GM18868 (cell line): ENCODE results near the gene RPS6KC1.
"Not testable (repeated sequence)": the region's sequence is repeated elsewhere in the genome, so short reads cannot be mapped to it uniquely, and the experiment has no call there.

Experiments used
- ATAC-seq: cut with Tn5 transposase; IDR thresholded peaks from one replicate; pipeline ENCODE4 v1.9.1; 2021; ENCODE audit warnings: mild to moderate bottlenecking, moderate library complexity; ENCODE audit not compliant: unreplicated experiment

RPS6KC1 gene

GRCh38 chr1:213148905-213149304, 97.9 kb downstream of the RPS6KC1 start:
- ATAC-seq, result no peak

DNA sequence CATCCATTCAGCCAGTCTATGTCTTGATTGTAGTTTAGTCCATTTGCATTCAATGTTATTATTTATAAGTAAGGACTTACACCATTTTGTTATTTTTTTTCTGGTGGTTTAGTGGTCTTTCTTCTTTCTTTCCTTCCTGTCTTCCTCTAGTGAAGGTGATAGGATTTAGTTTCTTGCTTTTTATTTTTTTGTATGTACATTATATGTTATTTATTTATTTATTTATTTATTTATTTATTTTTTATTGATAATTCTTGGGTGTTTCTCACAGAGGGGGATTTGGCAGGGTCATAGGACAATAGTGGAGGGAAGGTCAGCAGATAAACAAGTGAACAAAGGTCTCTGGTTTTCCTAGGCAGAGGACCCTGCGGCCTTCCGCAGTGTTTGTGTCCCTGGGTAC, 99.0 kb downstream of the RPS6KC1 start:
- ATAC-seq, result not testable (repeated sequence)

DNA sequence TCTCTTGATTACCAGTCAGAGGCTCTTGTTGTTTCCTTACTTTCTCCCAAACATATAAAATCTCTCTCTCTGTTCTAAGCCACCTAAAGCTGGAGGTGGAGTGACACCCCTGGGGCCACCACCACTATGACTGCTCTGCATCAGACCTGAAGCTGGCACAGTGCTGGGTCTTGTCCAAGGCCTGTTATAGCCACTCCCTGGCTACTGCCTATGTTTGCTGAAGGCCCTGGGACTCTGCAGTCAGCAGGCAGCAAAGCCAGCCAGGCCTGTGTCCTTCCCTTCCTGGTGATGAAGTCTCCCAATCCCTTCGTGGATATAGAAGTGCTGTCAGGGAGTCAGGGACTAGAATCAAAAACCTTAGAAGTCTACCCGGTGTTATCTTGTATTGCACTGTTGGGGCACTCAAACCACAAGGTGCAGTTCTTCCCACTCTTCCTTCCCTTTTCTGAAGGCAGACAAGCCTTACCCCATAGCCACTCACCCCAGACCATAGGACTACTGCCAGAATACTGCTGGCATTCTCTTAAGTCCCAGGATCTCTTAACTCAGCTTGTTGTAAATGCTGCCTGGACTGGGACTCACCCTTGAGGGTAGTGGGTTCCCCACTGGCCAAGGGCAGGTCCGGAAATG, 103.1 kb downstream of the RPS6KC1 start:
- no peak for ATAC-seq

DNA sequence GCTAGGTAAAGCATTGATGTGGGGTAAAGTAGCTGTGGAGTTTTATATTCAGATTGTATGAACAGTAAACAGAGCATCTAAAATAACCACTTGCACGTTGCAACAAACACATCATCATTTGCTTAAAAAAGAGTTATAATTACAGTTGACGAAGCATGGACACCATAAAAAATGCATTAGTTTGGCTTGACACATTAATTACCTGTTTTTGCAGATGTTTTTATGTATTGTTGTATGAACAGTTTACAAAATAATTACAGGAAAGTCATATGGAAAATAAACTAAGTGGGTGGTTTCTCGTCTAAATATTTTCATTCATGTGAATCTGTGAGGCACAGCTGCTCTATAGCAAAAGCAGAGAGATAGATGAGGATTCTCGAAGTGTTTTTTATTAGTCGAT, 108.3 kb downstream of the RPS6KC1 start:
- ATAC-seq, result no peak

- ATAC-seq, result not testable (repeated sequence)
These were observed 109.4 kb downstream of the RPS6KC1 start for GRCh38 chr1:213160442-213160841.

DNA sequence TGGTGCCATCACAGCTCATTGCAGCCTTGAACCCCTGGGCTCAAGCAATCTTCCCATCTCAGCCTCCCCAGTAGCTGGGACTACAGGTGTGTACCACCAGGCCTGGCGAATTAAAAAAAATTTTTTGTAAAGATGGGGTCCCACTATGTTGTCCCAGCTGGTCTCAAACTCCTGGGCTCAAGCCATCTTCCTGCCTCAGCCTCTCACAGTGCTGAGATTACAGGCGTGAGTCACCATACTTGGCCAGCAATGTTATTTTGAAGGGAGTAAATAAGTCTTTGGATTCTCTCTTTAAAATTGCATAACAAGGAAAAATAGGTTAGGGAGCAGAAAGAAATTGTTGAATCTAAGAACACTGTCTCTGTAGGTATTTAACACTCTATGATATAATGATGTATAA, 111.3 kb downstream of the RPS6KC1 start:
- ATAC-seq, result no peak

- ATAC-seq, result no peak
These were observed 111.8 kb downstream of the RPS6KC1 start for GRCh38 chr1:213162862-213163261.

GRCh38 chr1:213163278-213163711, 112.3 kb downstream of the RPS6KC1 start:
- no peak for ATAC-seq

GRCh38 chr1:213164561-213164960, 113.5 kb downstream of the RPS6KC1 start:
- no peak for ATAC-seq

DNA sequence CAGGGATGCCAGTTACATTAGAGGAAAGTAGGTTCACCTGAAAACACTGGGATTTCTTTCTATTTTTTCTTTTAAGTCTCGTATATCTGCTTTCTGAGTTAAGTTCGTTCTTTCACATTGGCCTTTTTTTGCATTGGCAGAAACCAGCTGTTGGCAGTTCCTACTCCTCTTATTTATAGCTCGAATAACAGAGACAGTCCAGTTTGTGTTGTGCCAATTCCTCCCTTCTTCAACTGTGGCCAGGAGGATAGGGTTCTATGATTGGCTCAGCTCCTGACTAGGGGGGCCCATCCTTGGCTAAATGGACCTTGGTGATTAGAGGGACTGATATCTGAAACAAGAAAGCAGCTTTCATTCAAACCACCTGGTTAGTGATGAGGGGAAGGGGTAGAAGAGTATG, 115.8 kb downstream of the RPS6KC1 start:
- ATAC-seq, result no peak

GRCh38 chr1:213171711-213172110, 120.7 kb downstream of the RPS6KC1 start:
- ATAC-seq, result no peak

GRCh38 chr1:213176341-213176740, 125.3 kb downstream of the RPS6KC1 start:
- ATAC-seq, result no peak

DNA sequence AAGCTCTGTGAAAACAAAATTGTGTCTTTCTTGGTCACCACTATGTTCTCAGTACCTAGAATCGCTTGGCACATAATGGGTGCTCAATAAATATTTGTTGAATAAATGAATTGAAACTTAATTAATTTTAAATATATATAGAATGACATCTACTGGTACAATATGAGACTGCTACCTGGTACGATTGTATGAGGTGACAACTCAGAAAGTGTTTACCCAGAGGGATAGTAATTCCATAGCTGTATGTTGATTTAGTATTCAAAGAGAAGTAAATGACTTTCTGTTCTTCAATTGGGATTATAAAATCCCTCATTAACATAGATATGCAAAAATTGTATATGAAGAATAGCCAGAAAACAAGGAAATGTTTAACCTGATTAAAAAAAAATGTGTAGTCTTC, 128.7 kb downstream of the RPS6KC1 start:
- ATAC-seq, result no peak

GRCh38 chr1:213180833-213181232, 129.8 kb downstream of the RPS6KC1 start:
- no peak for ATAC-seq

DNA sequence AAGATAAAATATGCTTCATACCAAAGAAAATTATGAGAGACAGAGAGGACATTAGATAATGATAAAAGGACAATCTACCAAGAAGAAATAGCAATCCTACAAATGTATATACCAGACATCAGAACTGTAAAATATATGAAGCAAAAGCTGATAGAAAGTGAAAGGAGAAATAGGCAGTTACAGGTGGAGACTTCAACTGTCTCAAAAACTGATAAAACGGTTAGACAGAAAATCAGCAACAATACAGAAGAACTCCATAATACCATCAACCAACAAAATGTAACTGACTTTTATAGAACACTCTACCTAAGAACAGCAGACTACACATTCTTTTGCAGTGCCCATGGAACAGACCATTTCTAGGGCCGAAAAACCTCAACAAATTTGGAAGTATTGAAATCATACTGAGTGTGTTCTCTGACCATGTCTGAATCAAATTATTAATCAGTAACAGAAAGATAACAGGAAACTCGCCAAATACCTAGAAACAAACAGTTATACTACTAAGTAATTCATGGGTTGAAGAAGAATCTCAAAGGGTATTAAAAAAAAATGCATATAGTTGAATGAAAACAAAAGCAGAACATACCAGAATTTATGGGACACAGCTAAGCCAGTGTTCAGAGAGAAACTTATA, 132.1 kb downstream of the RPS6KC1 start:
- no peak for ATAC-seq

DNA sequence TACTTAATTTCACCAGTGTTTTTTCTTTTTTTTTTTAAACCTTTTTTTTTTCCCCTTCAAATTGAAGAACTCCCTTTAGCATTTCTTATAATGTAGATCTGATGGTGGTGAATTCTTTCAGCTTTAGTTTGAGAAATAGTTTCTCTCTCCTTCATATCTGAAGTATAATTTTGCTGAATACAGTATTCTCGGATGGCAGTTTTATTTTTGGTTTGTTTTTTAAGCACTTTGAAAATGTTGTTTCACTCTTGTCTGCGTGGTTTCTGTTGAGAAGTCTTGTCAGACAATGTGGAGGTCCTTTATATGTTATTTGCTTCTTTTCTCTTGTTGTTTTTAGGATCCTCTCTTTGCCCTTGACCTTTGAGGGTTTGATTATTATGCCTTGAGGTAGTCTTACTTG, 135.1 kb downstream of the RPS6KC1 start:
- ATAC-seq, result no peak

DNA sequence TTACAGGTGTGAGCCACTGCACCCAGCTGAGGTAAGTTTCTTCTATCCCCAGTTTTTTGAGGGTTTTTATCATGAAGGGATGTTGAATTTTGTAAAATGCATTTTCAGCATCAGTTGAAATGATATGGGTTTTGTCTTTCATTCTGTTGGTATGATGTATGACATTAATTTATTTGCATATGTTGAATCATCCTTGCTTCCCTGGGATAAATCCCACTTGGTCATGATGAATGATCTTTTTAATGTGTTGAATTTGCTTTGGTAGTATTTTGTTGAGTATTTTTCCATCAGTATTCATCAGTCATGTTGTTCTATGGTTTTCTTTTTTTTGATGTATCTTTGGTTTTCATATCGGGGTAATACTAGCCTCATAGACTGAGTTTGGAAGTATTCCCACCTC, 141.0 kb downstream of the RPS6KC1 start:
- ATAC-seq, result no peak

DNA sequence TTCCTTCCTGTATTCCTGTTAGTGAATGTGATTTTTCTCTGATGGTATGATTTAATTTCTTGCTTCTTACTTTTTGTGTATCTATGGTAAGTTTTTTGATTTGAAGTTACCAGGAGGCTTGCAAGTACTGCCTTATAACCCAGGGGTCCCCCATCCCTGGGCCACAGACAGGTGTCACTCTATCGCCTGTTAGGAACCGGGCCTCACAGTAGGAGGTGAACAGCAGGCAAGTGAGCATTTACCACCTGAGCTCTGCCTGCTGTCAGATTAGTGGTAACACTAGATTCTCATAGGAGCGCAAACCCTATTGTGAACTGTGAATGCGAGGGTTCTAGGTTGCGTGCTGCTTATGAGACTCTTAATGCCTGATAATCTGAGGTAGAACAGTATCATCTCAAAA, 143.3 kb downstream of the RPS6KC1 start:
- no peak for ATAC-seq

DNA sequence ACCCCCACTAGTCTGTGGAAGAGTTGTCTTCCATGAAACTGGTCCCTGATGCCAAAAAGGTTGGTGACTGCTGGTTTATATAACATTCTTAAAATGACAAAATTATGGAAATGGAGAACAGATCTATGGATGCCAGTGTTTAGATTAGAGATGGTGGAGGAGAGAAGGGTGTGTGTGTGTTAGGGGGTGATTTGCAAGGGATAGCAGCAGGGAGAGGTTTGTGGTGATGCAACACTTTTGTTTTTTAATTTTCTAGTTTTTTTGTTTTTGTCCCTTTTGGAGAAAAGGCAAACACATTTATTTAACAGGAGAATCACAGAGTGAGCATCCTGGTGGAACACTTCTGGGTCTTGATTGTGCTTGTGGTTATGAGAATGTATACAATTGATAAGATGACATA, 143.8 kb downstream of the RPS6KC1 start:
- no peak for ATAC-seq

DNA sequence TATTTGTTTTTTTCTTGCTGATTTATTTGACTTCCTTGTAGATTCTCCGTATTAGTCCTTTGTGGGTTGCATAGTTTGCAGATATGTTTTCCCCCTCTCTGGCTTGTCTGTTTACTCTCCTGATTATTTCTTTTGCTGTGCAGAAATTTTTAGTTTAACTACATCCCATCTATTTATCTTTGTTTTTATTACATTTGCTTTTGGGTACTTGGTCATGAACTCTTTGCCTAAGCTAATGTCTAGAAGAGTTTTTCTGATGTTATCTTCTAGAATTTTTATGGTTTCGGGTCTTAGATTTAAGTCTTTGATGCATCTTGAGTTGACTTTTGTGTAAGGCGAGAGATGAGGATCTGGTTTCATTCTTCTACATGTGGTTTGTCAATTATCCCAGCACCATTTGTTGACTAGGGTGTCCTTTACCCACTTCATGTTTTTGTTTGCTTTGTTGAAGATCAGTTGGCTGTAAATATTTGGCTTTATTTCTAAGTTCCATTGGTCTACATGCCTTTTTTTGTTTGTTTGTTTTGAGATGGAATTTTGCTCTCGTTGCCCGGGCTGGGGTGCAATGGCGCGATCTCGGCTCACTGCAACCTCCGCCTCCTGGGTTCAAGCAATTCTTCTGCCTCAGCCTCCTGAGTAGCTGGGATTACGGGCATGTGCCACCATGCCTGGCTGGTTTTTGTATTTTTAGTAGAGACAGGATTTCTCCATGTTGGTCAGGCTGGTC, 145.4 kb downstream of the RPS6KC1 start:
- ATAC-seq, result not testable (repeated sequence)

DNA sequence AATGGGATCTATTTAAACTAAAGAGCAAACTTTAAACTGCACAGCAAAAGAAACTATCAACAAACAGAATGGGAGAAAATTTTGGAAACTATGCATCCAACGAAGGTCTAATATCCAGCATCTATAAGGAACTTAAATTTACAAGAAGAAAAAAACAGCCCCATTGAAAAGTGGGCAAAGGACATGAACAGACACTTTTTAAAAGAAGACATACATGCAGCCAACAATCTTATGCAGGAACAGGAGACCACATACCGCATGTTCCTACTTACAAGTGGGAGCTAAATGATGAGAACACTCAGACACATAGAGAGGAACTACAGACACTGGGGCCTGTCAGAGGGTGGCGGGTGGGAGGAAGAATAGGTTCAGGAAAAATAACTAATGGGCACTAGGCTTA, 149.6 kb downstream of the RPS6KC1 start:
- no peak for ATAC-seq
